DMS 273 (cell line): ENCODE results near the gene RFX8.

ENCODE experiments used
- DNase-seq: peaks from one replicate; lab custom pipeline; 2025; ENCODE audit not compliant: unreplicated experiment; lab: John Stamatoyannopoulos, UW

RFX8 gene

GRCh38 chr2:101486994-101487393 lies 12.1 kb upstream of the RFX8 start:
- no peak for DNase-seq

DNA sequence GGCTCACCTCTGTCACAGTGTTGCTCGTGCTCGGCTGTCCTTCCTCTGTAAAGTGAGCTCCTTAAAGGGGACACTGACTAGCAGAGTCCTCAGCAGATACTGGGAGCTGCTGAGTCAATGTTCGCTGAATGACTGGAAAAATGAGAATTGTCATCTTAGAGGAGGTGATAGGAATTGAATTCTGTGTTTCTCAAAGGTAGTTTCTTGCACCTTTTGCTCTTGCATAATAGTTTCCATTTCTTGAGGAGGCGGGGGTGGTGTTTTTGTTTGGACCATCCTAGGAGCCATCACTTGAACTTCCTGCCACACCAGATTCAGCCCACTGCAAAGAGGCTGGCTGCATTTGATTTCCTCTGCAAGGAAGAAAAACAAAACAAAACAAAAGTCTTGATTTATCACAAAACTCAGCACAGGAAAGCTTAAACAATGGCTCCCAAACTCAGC lies 11.4 kb upstream of the RFX8 start:
- no peak for DNase-seq

DNA sequence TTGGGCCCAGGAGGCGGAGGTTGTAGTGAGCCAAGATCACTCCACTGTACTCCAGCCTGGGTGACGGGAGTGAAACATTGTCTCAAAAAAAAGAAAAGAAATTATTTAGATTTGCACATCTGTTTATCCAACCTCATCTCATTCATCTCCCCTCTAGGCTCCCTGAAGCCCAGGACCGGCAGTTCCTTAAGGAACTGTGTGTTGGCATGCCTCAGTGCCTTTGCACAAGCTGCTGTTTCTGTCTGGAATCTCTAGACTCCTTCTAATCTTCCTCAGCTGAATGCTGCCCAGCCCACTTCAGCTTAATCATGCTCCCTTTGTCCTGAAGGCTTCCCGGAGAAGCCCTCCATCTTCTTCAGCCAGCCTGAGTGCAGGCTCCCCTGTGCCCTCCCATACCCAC lies 10.9 kb upstream of the RFX8 start:
- no peak for DNase-seq

DNA sequence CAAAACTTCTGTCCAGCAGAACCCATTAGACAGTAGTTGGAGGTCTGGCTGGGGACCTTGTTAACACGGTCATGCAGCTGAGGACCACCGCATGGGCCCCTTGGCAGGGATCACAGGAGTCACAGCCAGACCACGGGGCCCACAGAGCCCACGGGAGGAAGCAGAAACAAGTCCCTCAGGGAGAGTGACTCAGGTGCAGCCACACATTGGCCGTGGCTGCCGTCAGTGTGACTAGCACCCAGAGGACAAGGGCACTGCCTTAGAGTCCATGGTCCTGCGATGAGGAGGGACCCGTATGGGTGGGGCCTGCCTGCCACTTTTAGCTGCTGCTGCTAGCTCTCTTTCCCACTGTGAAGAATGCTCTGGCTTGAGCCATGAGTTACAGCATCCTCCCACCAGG lies 5.9 kb upstream of the RFX8 start:
- DNase-seq = no peak

- no peak for DNase-seq
Observed at GRCh38 chr2:101479810-101480209, 4.9 kb upstream of the RFX8 start.

DNA sequence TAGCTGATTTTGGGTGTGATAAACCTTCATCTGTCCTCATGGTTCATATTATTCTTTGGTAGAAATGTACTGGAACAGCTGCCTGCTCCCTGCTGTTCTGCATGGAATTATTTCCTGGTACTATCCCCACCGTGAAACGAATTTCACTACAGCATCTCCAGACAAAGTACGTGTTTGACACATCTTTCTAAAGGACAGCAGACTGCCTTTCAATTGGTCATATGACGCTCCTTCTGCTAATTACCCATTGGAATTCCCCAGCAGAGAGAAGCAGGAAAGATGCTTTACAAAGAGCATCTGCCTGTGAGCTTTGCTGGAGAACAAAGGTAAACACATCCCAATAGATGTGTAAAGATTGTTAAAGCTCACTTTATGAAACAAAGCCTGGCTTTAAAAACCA lies 4.4 kb upstream of the RFX8 start:
- DNase-seq = peak; percentile 11

DNA sequence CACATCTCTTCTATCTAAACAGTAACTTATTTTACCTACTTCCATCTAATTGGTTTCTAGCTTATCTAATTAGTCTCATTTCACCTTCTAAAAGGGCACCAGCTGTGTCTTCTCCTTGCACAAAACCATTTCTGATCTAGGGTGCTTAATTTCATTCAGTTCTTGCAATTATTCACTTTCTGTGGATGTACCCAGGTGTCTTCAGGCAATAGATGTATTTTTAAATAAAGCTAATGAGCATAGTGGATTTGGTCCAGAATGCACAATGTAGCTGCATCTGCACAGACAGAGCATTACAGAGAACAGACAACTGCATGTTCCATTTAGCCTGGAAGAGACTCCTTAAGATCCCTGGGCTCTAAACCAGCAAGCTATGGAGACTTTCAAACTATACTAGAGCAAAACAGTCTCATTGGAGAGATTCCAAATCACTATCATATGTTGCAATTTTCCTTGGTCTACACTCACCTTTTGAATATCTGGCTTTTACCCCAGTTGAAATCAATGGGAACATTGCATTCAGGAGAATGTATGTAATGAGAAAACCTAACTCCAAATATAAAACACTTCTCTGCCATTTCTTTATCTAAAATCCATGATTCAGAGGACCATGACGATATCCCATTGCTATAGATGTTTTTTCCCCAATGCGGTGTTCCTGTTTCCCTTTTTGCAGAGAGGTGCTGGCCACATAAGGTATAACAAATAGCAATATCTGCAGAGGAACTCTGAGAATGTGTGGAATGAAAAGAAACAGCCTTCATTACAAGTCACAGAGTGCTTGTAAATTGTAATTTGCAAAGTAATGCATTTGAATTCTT lies 3.5 kb upstream of the RFX8 start:
- no peak for DNase-seq

DNA sequence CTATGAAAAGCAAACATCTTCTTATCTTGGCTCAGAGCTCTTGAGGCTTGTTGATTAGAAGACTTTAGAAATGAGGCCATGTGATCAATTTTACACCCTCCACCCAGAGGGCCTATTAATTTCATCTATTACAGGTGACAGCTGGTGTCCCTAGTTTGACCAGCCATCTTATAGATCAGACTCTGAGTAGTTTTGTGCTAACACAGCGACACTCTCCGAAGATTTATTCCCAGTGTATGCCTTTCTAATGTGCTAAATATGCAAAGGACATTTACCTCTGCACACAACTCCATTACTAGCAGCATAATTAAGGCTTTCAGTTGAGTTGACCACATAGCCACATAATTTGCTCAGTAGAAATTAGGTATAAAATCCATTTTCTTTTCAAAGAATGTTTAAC lies 2.6 kb upstream of the RFX8 start:
- no peak for DNase-seq

DNA sequence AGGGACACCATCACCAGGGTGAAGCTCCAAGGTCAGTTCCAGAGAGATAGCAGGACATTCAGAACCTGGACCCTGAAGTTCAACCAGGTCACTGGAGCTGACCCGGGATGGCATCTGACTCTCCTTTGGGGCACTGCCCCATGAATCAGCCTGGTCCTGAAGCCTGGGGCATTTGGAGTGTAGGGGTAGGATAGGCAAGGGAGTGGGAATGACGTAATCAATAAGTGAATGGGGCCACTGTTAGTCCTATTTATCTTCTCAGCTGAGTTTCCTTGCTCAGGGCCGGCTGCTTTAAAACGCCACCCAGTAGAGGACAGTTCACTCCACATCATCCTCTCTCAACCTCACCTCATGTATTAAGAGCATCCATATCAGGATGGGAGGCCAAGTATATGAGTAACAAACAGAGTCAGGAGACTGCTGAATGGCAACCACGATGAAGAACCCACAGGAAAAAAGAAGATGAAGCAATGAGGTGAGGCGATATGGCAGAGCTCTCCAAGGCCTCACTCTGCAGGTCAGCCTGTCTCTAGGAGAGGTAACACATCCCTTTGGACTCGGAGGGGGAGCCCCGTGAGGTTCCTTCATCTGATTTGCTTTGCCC lies 1.8 kb upstream of the RFX8 start:
- no peak for DNase-seq

DNA sequence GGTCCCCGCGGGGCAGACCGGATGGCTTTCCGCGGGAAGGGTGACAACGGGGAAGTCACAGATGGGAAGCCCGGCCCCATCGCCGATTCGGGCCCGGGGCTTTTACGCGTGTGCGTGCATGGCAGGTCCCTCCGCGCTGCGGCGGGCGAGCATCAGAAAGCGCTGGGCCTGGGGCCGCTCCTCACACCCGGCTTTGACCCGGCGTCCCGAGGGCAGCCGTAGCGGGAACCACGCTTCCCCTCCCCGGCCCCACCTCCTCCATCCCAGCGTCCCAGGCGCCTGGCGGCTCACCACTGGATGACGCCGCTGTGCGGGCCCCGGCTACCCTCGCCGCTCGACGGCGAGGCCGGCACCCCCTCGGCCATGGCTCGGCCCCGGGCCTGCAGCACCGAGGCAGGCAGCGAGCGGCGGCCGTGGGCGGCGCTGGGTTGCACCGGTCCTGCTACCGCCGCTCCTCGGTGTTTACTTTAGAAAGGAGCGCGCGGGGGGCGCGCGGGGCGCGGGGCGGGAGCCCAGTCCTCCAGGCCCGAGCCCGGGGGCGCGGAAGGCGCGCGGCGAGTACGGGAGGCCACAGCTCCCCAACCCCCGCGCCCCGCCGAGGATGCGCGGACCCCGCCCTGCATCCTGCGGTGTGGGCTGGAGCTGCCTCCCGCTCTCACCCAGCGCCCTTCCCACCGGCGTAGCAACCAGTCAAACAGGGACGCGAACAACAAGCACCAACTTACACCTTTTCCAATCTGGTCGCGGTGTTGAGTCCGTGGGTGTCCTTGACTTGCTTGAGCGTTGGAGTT lies 806 bp downstream of the RFX8 start:
- DNase-seq = peak; percentile 73

- DNase-seq = no peak
Observed at GRCh38 chr2:101473591-101473910, 1.4 kb downstream of the RFX8 start.

DNA sequence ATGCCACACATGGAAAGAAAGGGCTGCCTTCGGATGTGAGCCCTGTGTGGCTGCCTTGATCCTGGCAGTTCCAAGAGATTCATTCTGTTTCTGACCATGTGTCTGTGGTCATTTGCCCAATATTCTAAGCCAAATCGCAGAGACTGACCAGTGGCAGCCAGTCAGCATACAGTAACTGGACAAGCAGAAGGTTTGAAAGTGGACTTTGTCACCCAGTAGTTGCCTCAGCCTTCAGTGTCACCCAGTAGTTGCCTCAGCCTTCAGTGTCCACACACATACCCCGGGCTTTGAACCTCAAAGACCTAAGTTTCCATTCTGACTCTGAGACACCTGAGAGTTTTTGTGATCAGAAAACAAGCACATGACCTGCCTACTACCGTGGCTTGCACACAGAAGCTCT lies 5.0 kb downstream of the RFX8 start:
- DNase-seq = no peak

DNA sequence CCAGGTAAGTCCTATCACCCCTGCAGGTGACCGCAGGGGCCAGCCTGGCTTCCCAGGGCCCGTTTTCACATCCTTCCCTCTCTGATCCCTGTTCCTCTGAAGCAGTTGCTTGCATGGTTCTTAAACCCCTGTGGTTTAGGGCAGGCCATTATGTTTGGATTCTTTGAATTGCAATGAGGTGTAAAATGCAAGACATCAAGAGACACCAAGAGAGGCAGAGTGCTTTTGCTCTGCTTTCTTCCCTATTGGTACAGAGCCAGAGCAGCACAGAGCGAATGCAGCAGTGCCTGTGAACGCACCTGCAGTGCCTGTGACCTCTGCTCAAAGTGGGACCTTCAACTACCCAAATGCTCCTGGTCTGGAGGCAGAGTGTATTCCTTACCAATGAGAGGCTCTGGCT lies 7.6 kb downstream of the RFX8 start:
- DNase-seq = no peak

DNA sequence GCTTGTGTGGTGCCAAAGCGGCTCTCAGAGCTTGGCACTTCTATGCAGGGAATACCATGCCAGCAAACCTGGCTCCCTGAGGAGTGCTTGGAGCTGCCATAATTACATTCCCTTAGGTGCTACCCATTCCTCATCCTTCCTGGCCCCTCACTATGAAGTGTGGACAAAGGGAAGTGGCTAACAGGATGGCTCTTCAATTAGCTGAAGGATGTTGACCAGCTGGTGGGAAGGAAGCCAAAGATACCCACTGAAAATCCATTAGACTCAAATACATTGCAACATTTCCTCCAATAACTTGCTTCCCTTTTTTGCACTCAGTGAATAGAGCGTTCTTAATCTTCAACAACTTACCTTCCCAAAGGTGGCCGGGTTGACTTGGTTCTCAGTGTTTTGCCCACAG lies 8.5 kb downstream of the RFX8 start:
- DNase-seq = no peak

DNA sequence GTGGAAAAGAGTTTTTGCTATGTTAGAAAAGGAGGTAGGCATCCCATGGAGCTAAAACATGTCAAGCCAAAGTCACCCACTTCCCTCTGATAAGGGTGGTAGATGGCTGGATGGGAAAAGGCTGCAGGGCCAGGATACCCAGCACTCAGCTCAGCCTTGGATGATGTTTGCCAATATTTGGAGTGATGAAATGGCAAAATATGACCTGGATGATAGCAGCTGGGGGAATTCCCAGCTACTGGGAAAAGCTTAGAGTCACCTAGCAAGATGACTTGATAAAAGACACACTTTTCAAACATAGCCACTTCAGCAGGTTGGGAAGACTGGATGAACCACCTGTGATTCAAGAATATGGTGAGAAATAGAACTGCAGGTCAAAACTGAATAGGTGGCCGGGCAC lies 10.1 kb downstream of the RFX8 start:
- DNase-seq = no peak

GRCh38 chr2:101463911-101464641 lies 10.8 kb downstream of the RFX8 start:
- DNase-seq = peak; percentile 6

GRCh38 chr2:101463421-101463820 lies 11.5 kb downstream of the RFX8 start:
- DNase-seq = no peak

DNA sequence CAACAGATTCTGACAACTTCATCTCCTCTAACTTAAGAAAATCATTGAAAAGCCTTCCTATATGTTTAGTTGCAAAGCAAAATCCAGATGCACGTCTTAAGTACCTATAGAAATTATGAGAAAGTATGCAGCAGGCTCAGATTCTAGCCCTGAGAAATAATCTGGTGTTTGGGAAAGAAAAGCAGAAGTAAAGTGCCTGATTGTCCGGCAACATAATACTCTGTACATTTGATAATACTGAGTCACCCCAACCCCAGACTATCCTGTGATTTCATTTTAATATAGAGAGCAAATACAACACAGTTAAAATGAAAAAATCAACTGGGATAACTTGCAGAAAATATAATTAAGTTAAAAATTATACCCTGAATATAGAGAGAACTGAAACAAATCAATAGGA lies 13.5 kb downstream of the RFX8 start:
- no peak for DNase-seq

- DNase-seq = peak; percentile 5
Observed at GRCh38 chr2:101454408-101454807, 20.5 kb downstream of the RFX8 start.

DNA sequence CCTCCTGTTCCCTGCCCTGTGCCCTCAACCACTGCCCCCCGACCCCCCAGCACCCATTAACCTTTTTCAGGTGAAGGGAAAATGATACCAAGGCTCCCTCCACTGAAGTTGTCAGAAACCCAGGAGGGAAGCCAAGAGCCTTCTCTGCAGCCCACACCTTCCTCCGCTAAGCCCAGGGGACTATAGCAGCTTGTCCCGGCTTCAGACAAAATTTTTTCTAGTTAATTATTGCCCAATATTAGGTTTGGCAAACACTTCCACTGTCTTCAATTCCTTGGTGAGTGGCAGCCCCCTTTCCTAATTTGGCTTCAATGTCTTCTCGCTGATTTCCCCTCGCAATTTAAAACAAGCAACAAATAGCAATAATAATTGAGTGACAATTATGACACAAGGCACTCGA lies 23.9 kb downstream of the RFX8 start:
- no peak for DNase-seq

DNA sequence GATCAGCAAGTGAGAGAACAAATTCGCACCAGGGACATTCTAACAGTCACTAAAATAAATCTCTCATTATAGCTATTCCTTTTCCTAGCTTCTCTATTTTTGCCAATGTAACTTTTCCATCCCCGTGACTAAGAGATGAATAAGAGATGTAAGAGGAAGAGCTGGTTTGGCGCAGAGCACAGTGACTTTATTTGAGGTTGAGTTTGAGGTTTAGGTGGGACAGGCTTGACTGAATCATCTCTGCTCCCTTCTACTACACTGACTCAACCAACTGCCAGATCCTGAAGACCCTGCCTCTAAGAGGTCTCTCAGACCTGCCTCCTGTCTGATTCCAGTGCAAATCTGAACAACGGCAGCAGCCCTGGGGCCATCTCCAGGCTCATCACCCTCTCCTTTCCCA lies 28.0 kb downstream of the RFX8 start:
- no peak for DNase-seq

DNA sequence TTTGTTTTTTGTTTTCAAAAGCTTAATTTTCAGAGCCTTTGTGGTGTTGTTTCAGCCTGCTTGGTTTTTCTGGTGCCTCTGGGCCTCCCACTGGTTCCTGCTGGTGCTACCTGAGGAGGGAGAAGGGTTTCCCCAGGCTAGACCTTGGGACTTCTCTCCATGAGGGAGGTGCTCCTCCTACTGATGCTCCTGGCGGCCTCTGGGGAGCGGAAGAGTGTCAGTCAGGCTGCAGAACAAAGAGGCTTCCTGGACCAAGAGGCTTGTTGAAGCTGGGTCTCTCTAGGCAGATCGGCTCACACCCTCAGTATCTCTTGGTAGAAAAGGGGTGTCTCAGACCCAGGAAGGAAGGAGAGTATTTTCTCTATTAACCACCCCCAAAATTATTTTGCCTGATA lies 32.2 kb downstream of the RFX8 start:
- DNase-seq = no peak
